ENCODE results near the gene RBMS1.
"Not testable (repeated sequence)": the region's sequence is repeated elsewhere in the genome, so short reads cannot be mapped to it uniquely, and the experiment has no call there.

RBMS1 gene

GRCh38 chr2:160426604-160427003 lies 67.0 kb downstream of the RBMS1 start:
- DNase-seq (ENCODE audit: extremely low spot score), result no peak
- no peak for TF ChIP-seq CTCF (IDR thresholded peaks at IDR 0.05; ENCODE audit: control extremely low read depth, extremely low read depth, low read depth, missing control alignments)
- CTCF ChIA-PET, result no interaction called here
- POLR2A ChIA-PET, result no interaction called here

- ChIA-PET CTCF (interaction anchor here (0.6 kb wide), 1 partner anchor 102 kb away, joined by 3 read pairs; no protein-coding TSS in a partner anchor), POLR2A (no interaction called here)
- TF ChIP-seq CTCF (IDR thresholded peaks at IDR 0.05; ENCODE audit: control extremely low read depth, extremely low read depth, low read depth, missing control alignments), result no peak
- no peak for DNase-seq (ENCODE audit: extremely low spot score)
These were observed 68.0 kb downstream of the RBMS1 start for GRCh38 chr2:160425434-160426151.

GRCh38 chr2:160423126-160423525 lies 70.5 kb downstream of the RBMS1 start:
- POLR2A ChIA-PET, result no interaction called here
- no peak for TF ChIP-seq CTCF (IDR thresholded peaks at IDR 0.05; ENCODE audit: control extremely low read depth, extremely low read depth, low read depth, missing control alignments)
- DNase-seq (ENCODE audit: extremely low spot score), result no peak
- CTCF ChIA-PET, result no interaction called here

- DNase-seq (ENCODE audit: extremely low spot score); CTCF ChIA-PET; POLR2A ChIA-PET: not testable (repeated sequence)
These were observed 71.7 kb downstream of the RBMS1 start for GRCh38 chr2:160421646-160422501.

GRCh38 chr2:160420711-160421110 lies 72.9 kb downstream of the RBMS1 start:
- ChIA-PET CTCF (interaction anchor here (1.0 kb wide), 1 partner anchor 8 kb away, joined by 4 read pairs; no protein-coding TSS in a partner anchor), POLR2A (no interaction called here)
- TF ChIP-seq CTCF (IDR thresholded peaks at IDR 0.05; ENCODE audit: control extremely low read depth, extremely low read depth, low read depth, missing control alignments), result no peak
- no peak for DNase-seq (ENCODE audit: extremely low spot score)

GRCh38 chr2:160419776-160420505 lies 73.7 kb downstream of the RBMS1 start:
- ChIA-PET POLR2A (no interaction called here), CTCF (interaction anchor here (1.0 to 1.8 kb wide), 2 partner anchors 9 to 16 kb away, joined by 4 to 6 read pairs; no protein-coding TSS in a partner anchor)
- TF ChIP-seq CTCF (IDR thresholded peaks at IDR 0.05; ENCODE audit: control extremely low read depth, extremely low read depth, low read depth, missing control alignments), result no peak
- no peak for DNase-seq (ENCODE audit: extremely low spot score)

All from GM10248 (cell line).